AG09319 (cell line): Measurements from ENCODE around the gene SKIL.
"Not testable (repeated sequence)": the region's sequence is repeated elsewhere in the genome, so short reads cannot be mapped to it uniquely, and the experiment has no call there.

Experiments
- DNase-seq: peaks from one replicate; pipeline ENCODE4 v3.0.0-alpha.2; 2010; ENCODE audit warnings: low read depth; ENCODE audit errors: extremely low read depth
- CTCF ChIP-seq: IDR thresholded peaks from 2 replicates; pipeline ENCODE4 v1.5.1; 2011; ENCODE audit warnings: low read depth, mild to moderate bottlenecking, inconsistent platforms, low read length, moderate library complexity

Gene SKIL

DNA sequence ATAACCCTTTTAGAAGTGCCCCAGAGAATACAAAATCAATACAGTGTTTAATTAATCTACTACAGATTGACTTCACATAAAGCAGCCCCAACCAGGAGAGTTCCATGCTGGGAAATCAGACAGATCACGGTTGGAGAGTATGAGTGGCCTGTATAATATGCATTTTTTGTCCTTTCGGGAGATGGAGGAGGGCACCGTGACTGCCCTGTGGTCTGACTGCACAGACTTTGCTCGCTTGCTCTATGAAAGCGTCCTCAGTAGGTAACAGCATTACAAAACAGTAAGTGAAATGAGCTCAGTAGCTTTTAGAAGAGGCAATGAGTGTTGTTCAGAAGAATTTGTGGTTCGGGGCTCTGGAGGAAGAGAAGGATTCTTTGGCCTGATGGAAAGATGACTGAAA is 34.2 kb upstream of the SKIL start:
- no peak for TF ChIP-seq CTCF
- DNase-seq: no peak

- no peak for TF ChIP-seq CTCF
- DNase-seq: no peak
Measured at GRCh38 chr3:170324962-170325361, 32.6 kb upstream of the SKIL start.

GRCh38 chr3:170327040-170327808 is 30.3 kb upstream of the SKIL start:
- no peak for DNase-seq

GRCh38 chr3:170327868-170328548 is 29.5 kb upstream of the SKIL start:
- not testable (repeated sequence) for DNase-seq

More at GRCh38 chr3:170327040-170327808, 30.3 kb upstream of the SKIL start:
- no peak for TF ChIP-seq CTCF

DNA sequence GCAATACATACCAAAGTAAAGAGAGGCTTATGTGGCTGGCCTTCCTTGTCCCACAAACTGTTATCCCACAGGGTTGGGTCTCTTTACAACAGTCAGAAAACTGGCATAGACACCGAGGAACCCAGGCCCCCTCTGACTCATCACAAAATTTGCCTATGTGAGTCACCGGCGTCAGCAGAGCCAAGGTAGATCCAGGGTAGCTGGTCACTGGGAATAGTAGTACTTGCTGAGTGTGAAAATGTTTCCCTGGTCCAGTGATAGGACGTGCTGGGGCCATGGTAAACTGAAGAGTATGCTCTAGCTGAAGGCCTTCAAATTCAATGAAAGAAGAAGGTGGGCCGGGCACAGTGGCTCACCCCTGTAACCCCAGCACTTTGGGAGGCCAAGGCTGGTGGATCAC is 27.1 kb upstream of the SKIL start:
- no peak for DNase-seq
- no peak for TF ChIP-seq CTCF

GRCh38 chr3:170331143-170331542 is 26.4 kb upstream of the SKIL start:
- TF ChIP-seq CTCF: no peak
- DNase-seq: no peak

GRCh38 chr3:170337420-170337819 is 20.1 kb upstream of the SKIL start:
- DNase-seq: no peak
- TF ChIP-seq CTCF: no peak
